Measurements from ENCODE around the gene ARHGAP31. TPM values are rescaled to one million over a fixed set of nuclear protein-coding genes. Genes with fewer than 3 reads are reported as not detected.
"Not testable (repeated sequence)": the region's sequence is repeated elsewhere in the genome, so short reads cannot be mapped to it uniquely, and the experiment has no call there.

Gene ARHGAP31
- total and polyA plus RNA-seq, 12 donors = 10.6 to 71.1 (median 35.9) TPM

- TF ChIP-seq, protein P1, sequence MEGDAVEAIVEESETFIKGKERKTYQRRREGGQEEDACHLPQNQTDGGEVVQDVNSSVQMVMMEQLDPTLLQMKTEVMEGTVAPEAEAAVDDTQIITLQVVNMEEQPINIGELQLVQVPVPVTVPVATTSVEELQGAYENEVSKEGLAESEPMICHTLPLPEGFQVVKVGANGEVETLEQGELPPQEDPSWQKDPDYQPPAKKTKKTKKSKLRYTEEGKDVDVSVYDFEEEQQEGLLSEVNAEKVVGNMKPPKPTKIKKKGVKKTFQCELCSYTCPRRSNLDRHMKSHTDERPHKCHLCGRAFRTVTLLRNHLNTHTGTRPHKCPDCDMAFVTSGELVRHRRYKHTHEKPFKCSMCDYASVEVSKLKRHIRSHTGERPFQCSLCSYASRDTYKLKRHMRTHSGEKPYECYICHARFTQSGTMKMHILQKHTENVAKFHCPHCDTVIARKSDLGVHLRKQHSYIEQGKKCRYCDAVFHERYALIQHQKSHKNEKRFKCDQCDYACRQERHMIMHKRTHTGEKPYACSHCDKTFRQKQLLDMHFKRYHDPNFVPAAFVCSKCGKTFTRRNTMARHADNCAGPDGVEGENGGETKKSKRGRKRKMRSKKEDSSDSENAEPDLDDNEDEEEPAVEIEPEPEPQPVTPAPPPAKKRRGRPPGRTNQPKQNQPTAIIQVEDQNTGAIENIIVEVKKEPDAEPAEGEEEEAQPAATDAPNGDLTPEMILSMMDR (IDR thresholded peaks at IDR 0.05) = no peak
- no peak overlapping the region for H3K4me3 ChIP-seq
- H3K36me3 ChIP-seq = no peaks in the 10 kb centered on the region
- DNase-seq (no peak), ATAC-seq (no peak)
- intact Hi-C loops (cut with DNase I) = loop anchor here in 1 of 10 donors (10.0 kb wide), 1 partner anchor 424 kb away; no protein-coding TSS in a partner anchor
- no peaks in the 10 kb centered on the region for H3K27me3 ChIP-seq
- H3K9me3 ChIP-seq = no peaks in the 10 kb centered on the region
- no peak overlapping the region for H3K27ac ChIP-seq
- peaks cover 0 to 17% (median 6%) of the 10 kb centered on the region in 9 donors for H3K4me1 ChIP-seq
- 72 to 78% methylated on average over 6 of the region's 6 CpGs for WGBS, 2 donors
These were observed 33.1 kb upstream of the ARHGAP31 start for GRCh38 chr3:119261055-119261454.

GRCh38 chr3:119270212-119270611 lies 24.0 kb upstream of the ARHGAP31 start:
- not testable (repeated sequence) for ATAC-seq, H3K4me1 ChIP-seq, H3K4me3 ChIP-seq, H3K36me3 ChIP-seq, DNase-seq, H3K27ac ChIP-seq, H3K27me3 ChIP-seq
- 85% methylated on average over 2 of the region's 2 CpGs for WGBS, 2 donors
- intact Hi-C loops (cut with DNase I) = loop anchor here in 6 of 10 donors (5.0 to 10.0 kb wide), 7 partner anchors 85 to 425 kb away; partner anchors contain the start of genes TMEM39A (in 4 of the 6), POGLUT1 (in 3 of the 6) and COX17 (in 1 of the 6)
- peaks cover 0 to 13% (median 0%) of the 10 kb centered on the region in 11 donors for H3K9me3 ChIP-seq

DNA sequence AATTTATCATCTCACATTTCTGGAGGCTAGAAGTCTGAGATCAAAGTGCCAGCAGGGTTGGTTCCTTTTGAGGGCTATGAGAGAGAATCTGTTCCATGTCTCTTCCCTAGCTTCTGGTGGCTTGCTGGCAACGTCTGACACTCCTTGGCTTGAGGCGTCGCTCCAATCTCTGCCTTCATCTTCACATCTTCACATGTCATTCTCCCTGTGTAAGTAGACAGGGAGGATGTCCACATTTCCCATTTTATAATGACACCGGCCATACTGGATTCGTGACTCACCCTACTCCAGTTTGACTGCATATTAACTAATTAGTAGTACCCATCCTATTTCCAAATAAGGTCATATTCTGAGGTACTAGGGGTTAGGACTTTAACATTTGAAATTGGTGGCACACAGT lies 17.5 kb upstream of the ARHGAP31 start:
- ATAC-seq (no peak), DNase-seq (no peak)
- Histone ChIP-seq H3K36me3 (no peaks in the 10 kb centered on the region), H3K27me3 (no peaks in the 10 kb centered on the region), H3K4me1 (peaks cover 5 to 58% (median 23%) of the 10 kb centered on the region in 9 donors), H3K4me3 (no peak overlapping the region), H3K9me3 (peaks cover 0 to 6% (median 0%) of the 10 kb centered on the region in 11 donors), H3K27ac (peak overlapping the region in 4 of 10 donors; percentile 2 to 39 (median 12))
- intact Hi-C loops (cut with DNase I) = loop anchor here in 9 of 10 donors (2.0 to 10.0 kb wide), 14 partner anchors 16 to 418 kb away; partner anchors contain the start of genes POGLUT1 (in 4 of the 9), TMEM39A (in 4 of the 9) and COX17 (in 2 of the 9)
- TF ChIP-seq, protein P1 (IDR thresholded peaks at IDR 0.05) = no peak
- WGBS, 2 donors = 71 to 76% methylated on average over 5 of the region's 5 CpGs

DNA sequence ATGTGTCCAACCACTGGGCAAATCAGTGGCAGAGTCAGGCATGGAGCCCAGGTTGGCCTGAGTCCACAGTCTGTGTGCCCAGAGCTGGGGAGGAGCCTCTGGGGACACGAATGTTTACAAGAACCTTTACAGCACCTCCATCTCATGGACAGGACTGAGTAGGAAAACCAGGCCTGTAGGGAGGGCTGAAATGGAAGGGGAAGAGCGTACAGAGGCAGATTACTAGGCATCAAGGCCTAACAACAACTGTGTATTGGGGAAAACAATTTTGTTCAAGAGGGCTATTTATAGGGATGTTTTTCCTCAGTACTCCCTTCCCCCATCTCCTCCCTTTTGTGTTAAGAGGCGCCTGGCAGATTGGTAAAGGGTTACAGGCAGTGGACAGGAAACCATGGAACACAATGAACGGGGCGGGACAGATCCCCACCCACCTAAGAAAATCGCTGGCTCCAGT lies 15.1 kb upstream of the ARHGAP31 start:
- Histone ChIP-seq H3K27ac (peak overlapping the region; percentile 74 to 94 (median 89)), H3K4me3 (peak overlapping the region in 3 of 10 donors; percentile 2 to 20 (median 10))
- ATAC-seq = peak; percentile 89 to 96 (median 93)

More for the DNA sequence above, 15.1 kb upstream of the ARHGAP31 start:
- peaks cover 0 to 20% (median 4%) of the 10 kb centered on the region in 11 donors for H3K9me3 ChIP-seq
- TF ChIP-seq, protein P1 (IDR thresholded peaks at IDR 0.05) = no peak
- 14 to 25% methylated on average over 6 of the region's 6 CpGs for WGBS, 2 donors
- DNase-seq = peak; percentile 74 to 78
- peaks cover 5 to 58% (median 23%) of the 10 kb centered on the region in 9 donors for H3K4me1 ChIP-seq
- intact Hi-C loops (cut with DNase I) = loop anchor here in 8 of 10 donors (1.0 to 10.0 kb wide), 18 partner anchors 15 to 416 kb away; partner anchors contain the start of genes POGLUT1 (in 4 of the 8), TMEM39A (in 4 of the 8), ARHGAP31 (in 3 of the 8) and COX17 (in 2 of the 8)
- H3K27me3 ChIP-seq = no peaks in the 10 kb centered on the region
- H3K36me3 ChIP-seq = no peaks in the 10 kb centered on the region
